ENCODE results near the gene WFIKKN1. TPM values are rescaled to one million over a fixed set of nuclear protein-coding genes. Genes with fewer than 3 reads are reported as not detected.
A peak's percentile ranks its signal among the peaks of the same experiment; 100 is the strongest.

WFIKKN1 gene
- total and polyA plus RNA-seq, 12 donors, result 0.18 to 3.9 (median 0.45) TPM; not detected in 2

GRCh38 chr16:667780-668518, 37.2 kb downstream of the WFIKKN1 start, which contains the start of gene RHOT2:
Gene RHOT2, plus strand, starts transcription at chr16:668132. Its CDS starts 68 bp downstream, at chr16:668200.
- peak; percentile 92 to 96 (median 94) for DNase-seq
- Histone ChIP-seq H3K27ac (peak within 1 kb of the TSS; percentile 25 to 93 (median 80)), H3K36me3 (replicated peaks in 1 of 2) (peaks cover 0 to 36% of the 10 kb centered on the region in 2 donors), H3K4me1 (replicated peaks in 1 of 2) (peaks cover 7 to 18% of the 10 kb centered on the region in 2 donors), H3K9me3 (replicated peaks in 1 of 3) (no peaks in the 10 kb centered on the region), H3K27me3 (no peaks in the 10 kb centered on the region), H3K4me3 (peak within 1 kb of the TSS; percentile 73 to 87 (median 83))
- TF ChIP-seq POLR2A (IDR thresholded peaks at IDR 0.05) (peak in 1 of 2 donors; percentile 64), CTCF (IDR thresholded peaks at IDR 0.05) (peak; percentile 32 to 97 (median 69))
- intact Hi-C loops (cut with DNase I), result loop anchor here in 1 of 2 donors (5.0 kb wide), 1 partner anchor 86 kb away; no protein-coding TSS in a partner anchor
- WGBS, 4 donors, result 0 to 1% (median 0%) methylated on average over 6 to 78 of the region's 78 CpGs

- H3K27ac ChIP-seq, result peak overlapping the region; percentile 25 to 93 (median 80)
- no peak for TF ChIP-seq CTCF (IDR thresholded peaks at IDR 0.05)
- TF ChIP-seq POLR2A (IDR thresholded peaks at IDR 0.05), result no peak
- DNase-seq, result no peak
- intact Hi-C loops (cut with DNase I), result loop anchor here in 1 of 2 donors (5.0 kb wide), 1 partner anchor 86 kb away; no protein-coding TSS in a partner anchor
- H3K4me3 ChIP-seq, result peak overlapping the region; percentile 73 to 87 (median 83)
- H3K9me3 ChIP-seq (replicated peaks in 1 of 3), result no peaks in the 10 kb centered on the region
- no peaks in the 10 kb centered on the region for H3K27me3 ChIP-seq
- 0 to 8% (median 6%) methylated on average over 1 to 50 of the region's 50 CpGs for WGBS, 4 donors
- peaks cover 0 to 43% of the 10 kb centered on the region in 2 donors for H3K36me3 ChIP-seq (replicated peaks in 1 of 2)
- H3K4me1 ChIP-seq (replicated peaks in 1 of 2), result peaks cover 7 to 18% of the 10 kb centered on the region in 2 donors
Measured at GRCh38 chr16:668519-669171, 37.9 kb downstream of the WFIKKN1 start.

GRCh38 chr16:669666-670065, 38.9 kb downstream of the WFIKKN1 start:
- Histone ChIP-seq H3K27ac (no peak overlapping the region), H3K36me3 (replicated peaks in 1 of 2) (peaks cover 0 to 44% of the 10 kb centered on the region in 2 donors), H3K27me3 (no peaks in the 10 kb centered on the region), H3K9me3 (replicated peaks in 1 of 3) (no peaks in the 10 kb centered on the region), H3K4me1 (replicated peaks in 1 of 2) (peaks cover 15 to 24% of the 10 kb centered on the region in 2 donors), H3K4me3 (no peak overlapping the region)
- DNase-seq, result no peak
- intact Hi-C loops (cut with DNase I), result loop anchor here in 1 of 2 donors (5.0 kb wide), 1 partner anchor 87 kb away; no protein-coding TSS in a partner anchor
- no peak for TF ChIP-seq POLR2A (IDR thresholded peaks at IDR 0.05)
- WGBS, 4 donors, result 91 to 96% (median 96%) methylated on average over 8 to 13 of the region's 13 CpGs

- Histone ChIP-seq H3K9me3 (replicated peaks in 1 of 3) (no peaks in the 10 kb centered on the region), H3K4me3 (no peak overlapping the region), H3K4me1 (replicated peaks in 1 of 2) (peaks cover 23 to 31% of the 10 kb centered on the region in 2 donors), H3K27ac (no peak overlapping the region), H3K36me3 (replicated peaks in 1 of 2) (peaks cover 0 to 44% of the 10 kb centered on the region in 2 donors), H3K27me3 (no peaks in the 10 kb centered on the region)
- TF ChIP-seq POLR2A (IDR thresholded peaks at IDR 0.05) (no peak), CTCF (IDR thresholded peaks at IDR 0.05) (no peak)
- no peak for DNase-seq
- 86 to 91% (median 91%) methylated on average over 21 to 52 of the region's 52 CpGs for WGBS, 4 donors
- intact Hi-C loops (cut with DNase I), result no loop called here
Measured at GRCh38 chr16:670485-671352, 39.9 kb downstream of the WFIKKN1 start.
